HepG2 (cell line): Measurements from ENCODE around the gene FAM209B. TPM values are rescaled to one million over a fixed set of nuclear protein-coding genes. Genes with fewer than 3 reads are reported as not detected.

Experiments used
- CENPX ChIP-seq: sonication (generic); formaldehyde crosslinking; IDR thresholded peaks from 2 replicates; pipeline ENCODE4 v1.9.0; 2021; ENCODE audit warnings: mild to moderate bottlenecking, missing genetic modification reagents, moderate library complexity
- HNF4G ChIP-seq, 2 experiments: sonication (generic) in 1 of 2; formaldehyde crosslinking in 1 of 2; IDR thresholded peaks; 2 replicates each; pipeline versions ENCODE4 v1.4.0 to v1.6.1; 2011 to 2020; ENCODE audit warnings: borderline replicate concordance in 2 of 2, low read depth in 2 of 2, mild to moderate bottlenecking in 2 of 2, low read length in 1 of 2, missing genetic modification reagents in 1 of 2, moderate library complexity in 1 of 2
- LCORL ChIP-seq, 2 experiments: fragments of 450-650 bp in 1 of 2; sonication (generic) in 1 of 2; formaldehyde crosslinking in 1 of 2; IDR thresholded peaks; 2 replicates each; pipeline versions ENCODE4 v1.5.0 to v1.6.1; 2017 to 2020; ENCODE audit warnings: antibody characterized with exemption in 1 of 2, missing genetic modification reagents in 1 of 2
- RARA ChIP-seq: IDR thresholded peaks from 2 replicates; pipeline ENCODE4 v1.6.1; 2016; ENCODE audit warnings: missing genetic modification reagents, missing compliant biosample characterization
- SCMH1 ChIP-seq: sonication (generic); formaldehyde crosslinking; IDR thresholded peaks from 2 replicates; pipeline ENCODE4 v1.9.0; 2021; ENCODE audit warnings: missing genetic modification reagents, mild to moderate bottlenecking, borderline replicate concordance
- SMARCE1 ChIP-seq: fragments of 450-650 bp; IDR thresholded peaks from 2 replicates; pipeline ENCODE4 v1.6.1; 2017; ENCODE audit warnings: borderline replicate concordance
- SP140L ChIP-seq: sonication (generic); formaldehyde crosslinking; IDR thresholded peaks from 2 replicates; pipeline ENCODE4 v1.4.0; 2020; ENCODE audit warnings: missing genetic modification reagents, borderline replicate concordance
- ZBTB7A ChIP-seq: sonication (generic); formaldehyde crosslinking; IDR thresholded peaks from 2 replicates; pipeline ENCODE4 v1.8.0; 2022; ENCODE audit warnings: mild to moderate bottlenecking, missing genetic modification reagents
- ZKSCAN5 ChIP-seq: sonication (generic); formaldehyde crosslinking; IDR thresholded peaks from 2 replicates; pipeline ENCODE4 v1.5.1; 2020; ENCODE audit warnings: mild to moderate bottlenecking, missing genetic modification reagents
- ZNF180 ChIP-seq: sonication (generic); formaldehyde crosslinking; IDR thresholded peaks from 2 replicates; pipeline ENCODE4 v1.4.0; 2020; ENCODE audit warnings: low read depth, missing genetic modification reagents, borderline replicate concordance
- polyA plus RNA-seq, 8 experiments: library from polyadenylated mRNA; depleted of rRNA in 3 of 8; stranded (reverse) in 7 of 8; unstranded in 1 of 8; fragments of >200 nt; fragmentation: Illumina TruSeq in 4 of 8; extraction: Trizol in 4 of 8; gene quantifications; 2 replicates each; pipeline versions ENCODE4 v1.2.1 to v1.2.3, GENCODE V29; 2011 to 2016; ENCODE audit warnings: low read depth in 4 of 8, missing spikeins in 1 of 8, mixed read lengths in 1 of 8; ENCODE audit not compliant: insufficient read depth in 1 of 8
- total RNA-seq, 5 experiments: library from RNA; depleted of rRNA; stranded (reverse); fragments of >200 nt; fragmentation: Illumina TruSeq; extraction: Trizol; gene quantifications; 2 replicates each; pipeline ENCODE4 v1.2.3, GENCODE V29; 2016; ENCODE audit warnings: low read depth in 1 of 5
- TF ChIP-seq, protein P1 (sequence below): sonication (generic); formaldehyde crosslinking; IDR thresholded peaks from 2 replicates; pipeline ENCODE4 v1.4.0; 2020; ENCODE audit warnings: mild to moderate bottlenecking, missing genetic modification reagents
- TF ChIP-seq, protein P2 (sequence below): sonication (generic); formaldehyde crosslinking; IDR thresholded peaks from 2 replicates; pipeline ENCODE4 v1.4.0; 2020; ENCODE audit warnings: missing genetic modification reagents
- TF ChIP-seq, protein P3 (sequence below): sonication (generic); formaldehyde crosslinking; IDR thresholded peaks from 2 replicates; pipeline ENCODE4 v1.5.1; 2020; ENCODE audit warnings: mild to moderate bottlenecking, missing genetic modification reagents, moderate library complexity

FAM209B gene
- total and polyA plus RNA-seq, 2 of the 13 experiments (the other 11 are each of a cell fraction or from before 2014, with no cell fraction given): 0.24 to 0.42 TPM

- TF ChIP-seq ZKSCAN5 (CRISPR knock-in tag) (no peak), LCORL (IDR thresholded peaks at IDR 0.05) (no peak), LCORL (CRISPR knock-in tag; IDR thresholded peaks at IDR 0.05) (no peak), ZBTB7A (CRISPR knock-in tag) (no peak), ZNF180 (CRISPR knock-in tag) (no peak), HNF4G (IDR thresholded peaks at IDR 0.05; ENCODE audit: borderline replicate concordance, low read depth, low read length) (no peak), HNF4G (CRISPR knock-in tag; IDR thresholded peaks at IDR 0.05; ENCODE audit: borderline replicate concordance, low read depth) (no peak), SP140L (CRISPR knock-in tag) (no peak), RARA (0 out of 2 replicates have a peak, but pooled peaks have one; percentile 11), SCMH1 (no peak), CENPX (no peak), SMARCE1 (no peak)
- TF ChIP-seq, protein P1, sequence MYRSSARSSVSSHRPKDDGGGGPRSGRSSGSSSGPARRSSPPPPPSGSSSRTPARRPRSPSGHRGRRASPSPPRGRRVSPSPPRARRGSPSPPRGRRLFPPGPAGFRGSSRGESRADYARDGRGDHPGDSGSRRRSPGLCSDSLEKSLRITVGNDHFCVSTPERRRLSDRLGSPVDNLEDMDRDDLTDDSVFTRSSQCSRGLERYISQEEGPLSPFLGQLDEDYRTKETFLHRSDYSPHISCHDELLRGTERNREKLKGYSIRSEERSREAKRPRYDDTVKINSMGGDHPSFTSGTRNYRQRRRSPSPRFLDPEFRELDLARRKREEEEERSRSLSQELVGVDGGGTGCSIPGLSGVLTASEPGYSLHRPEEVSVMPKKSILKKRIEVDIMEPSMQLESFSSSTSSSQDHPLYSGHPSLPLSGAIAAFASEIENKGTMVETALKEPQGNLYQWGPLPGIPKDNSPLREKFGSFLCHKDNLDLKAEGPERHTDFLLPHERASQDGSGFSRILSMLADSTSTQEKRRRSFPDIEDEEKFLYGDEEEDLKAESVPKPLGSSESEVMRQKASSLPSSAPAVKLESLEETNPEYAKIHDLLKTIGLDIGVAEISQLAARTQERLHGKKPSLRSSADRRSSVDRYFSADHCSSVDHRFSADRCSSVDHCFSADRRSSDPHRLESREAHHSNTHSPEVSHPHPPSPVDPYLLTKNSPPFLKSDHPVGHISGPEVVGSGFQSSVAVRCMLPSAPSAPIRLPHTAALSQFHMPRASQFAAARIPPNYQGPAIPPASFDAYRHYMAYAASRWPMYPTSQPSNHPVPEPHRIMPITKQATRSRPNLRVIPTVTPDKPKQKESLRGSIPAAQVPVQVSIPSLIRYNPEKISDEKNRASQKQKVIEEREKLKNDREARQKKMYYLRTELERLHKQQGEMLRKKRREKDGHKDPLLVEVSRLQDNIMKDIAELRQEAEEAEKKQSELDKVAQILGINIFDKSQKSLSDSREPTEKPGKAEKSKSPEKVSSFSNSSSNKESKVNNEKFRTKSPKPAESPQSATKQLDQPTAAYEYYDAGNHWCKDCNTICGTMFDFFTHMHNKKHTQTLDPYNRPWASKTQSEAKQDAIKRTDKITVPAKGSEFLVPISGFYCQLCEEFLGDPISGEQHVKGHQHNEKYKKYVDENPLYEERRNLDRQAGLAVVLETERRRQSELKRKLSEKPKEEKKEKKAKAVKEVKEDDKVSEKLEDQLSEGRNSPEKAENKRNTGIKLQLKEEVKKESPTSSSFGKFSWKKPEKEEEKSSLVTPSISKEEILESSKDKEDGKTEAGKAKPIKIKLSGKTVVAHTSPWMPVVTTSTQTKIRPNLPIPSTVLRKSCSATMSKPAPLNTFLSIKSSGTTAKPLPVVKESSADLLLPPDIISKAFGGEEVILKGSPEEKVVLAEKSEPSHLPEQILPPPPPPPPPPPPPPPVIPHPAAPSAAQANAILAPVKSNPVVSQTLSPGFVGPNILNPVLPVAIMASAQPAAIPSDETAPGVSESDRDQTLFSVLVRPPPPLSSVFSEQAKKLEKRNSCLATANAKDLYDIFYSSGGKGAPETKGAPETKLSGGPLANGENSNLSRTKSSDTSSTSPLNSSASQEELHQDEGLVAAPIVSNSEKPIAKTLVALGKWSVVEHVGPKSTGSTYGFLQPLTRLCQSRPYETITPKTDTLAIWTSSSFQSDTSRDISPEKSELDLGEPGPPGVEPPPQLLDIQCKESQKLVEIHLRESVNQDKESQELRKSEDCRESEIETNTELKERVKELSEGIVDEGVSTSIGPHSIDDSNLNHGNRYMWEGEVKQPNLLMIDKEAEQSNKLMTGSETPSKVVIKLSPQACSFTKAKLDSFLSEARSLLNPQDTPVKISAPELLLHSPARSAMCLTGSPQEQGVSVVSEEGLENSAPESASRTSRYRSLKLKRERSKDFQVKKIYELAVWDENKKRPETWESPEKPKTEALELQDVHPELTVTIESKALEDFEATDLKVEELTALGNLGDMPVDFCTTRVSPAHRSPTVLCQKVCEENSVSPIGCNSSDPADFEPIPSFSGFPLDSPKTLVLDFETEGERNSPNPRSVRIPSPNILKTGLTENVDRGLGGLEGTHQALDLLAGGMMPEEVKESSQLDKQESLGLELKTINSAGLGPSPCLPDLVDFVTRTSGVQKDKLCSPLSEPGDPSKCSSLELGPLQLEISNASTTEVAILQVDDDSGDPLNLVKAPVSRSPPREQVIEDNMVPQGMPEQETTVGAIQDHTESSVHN (CRISPR knock-in tag): no peak
- TF ChIP-seq, protein P2, sequence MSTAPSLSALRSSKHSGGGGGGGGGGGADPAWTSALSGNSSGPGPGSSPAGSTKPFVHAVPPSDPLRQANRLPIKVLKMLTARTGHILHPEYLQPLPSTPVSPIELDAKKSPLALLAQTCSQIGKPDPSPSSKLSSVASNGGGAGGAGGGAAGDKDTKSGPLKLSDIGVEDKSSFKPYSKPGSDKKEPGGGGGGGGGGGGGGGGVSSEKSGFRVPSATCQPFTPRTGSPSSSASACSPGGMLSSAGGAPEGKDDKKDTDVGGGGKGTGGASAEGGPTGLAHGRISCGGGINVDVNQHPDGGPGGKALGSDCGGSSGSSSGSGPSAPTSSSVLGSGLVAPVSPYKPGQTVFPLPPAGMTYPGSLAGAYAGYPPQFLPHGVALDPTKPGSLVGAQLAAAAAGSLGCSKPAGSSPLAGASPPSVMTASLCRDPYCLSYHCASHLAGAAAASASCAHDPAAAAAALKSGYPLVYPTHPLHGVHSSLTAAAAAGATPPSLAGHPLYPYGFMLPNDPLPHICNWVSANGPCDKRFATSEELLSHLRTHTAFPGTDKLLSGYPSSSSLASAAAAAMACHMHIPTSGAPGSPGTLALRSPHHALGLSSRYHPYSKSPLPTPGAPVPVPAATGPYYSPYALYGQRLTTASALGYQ: no peak
- TF ChIP-seq, protein P3, sequence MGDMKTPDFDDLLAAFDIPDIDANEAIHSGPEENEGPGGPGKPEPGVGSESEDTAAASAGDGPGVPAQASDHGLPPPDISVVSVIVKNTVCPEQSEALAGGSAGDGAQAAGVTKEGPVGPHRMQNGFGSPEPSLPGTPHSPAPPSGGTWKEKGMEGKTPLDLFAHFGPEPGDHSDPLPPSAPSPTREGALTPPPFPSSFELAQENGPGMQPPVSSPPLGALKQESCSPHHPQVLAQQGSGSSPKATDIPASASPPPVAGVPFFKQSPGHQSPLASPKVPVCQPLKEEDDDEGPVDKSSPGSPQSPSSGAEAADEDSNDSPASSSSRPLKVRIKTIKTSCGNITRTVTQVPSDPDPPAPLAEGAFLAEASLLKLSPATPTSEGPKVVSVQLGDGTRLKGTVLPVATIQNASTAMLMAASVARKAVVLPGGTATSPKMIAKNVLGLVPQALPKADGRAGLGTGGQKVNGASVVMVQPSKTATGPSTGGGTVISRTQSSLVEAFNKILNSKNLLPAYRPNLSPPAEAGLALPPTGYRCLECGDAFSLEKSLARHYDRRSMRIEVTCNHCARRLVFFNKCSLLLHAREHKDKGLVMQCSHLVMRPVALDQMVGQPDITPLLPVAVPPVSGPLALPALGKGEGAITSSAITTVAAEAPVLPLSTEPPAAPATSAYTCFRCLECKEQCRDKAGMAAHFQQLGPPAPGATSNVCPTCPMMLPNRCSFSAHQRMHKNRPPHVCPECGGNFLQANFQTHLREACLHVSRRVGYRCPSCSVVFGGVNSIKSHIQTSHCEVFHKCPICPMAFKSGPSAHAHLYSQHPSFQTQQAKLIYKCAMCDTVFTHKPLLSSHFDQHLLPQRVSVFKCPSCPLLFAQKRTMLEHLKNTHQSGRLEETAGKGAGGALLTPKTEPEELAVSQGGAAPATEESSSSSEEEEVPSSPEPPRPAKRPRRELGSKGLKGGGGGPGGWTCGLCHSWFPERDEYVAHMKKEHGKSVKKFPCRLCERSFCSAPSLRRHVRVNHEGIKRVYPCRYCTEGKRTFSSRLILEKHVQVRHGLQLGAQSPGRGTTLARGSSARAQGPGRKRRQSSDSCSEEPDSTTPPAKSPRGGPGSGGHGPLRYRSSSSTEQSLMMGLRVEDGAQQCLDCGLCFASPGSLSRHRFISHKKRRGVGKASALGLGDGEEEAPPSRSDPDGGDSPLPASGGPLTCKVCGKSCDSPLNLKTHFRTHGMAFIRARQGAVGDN (CRISPR knock-in tag): no peak
These were observed 21.8 kb downstream of the FAM209B start (continued) for GRCh38 chr20:56554869-56555268.
